ENCODE results near the gene LARP1B. TPM values are rescaled to one million over a fixed set of nuclear protein-coding genes. Genes with fewer than 3 reads are reported as not detected.

LARP1B gene
- total RNA-seq, 1 experiment from 2014 or later, result 42.9 TPM

DNA sequence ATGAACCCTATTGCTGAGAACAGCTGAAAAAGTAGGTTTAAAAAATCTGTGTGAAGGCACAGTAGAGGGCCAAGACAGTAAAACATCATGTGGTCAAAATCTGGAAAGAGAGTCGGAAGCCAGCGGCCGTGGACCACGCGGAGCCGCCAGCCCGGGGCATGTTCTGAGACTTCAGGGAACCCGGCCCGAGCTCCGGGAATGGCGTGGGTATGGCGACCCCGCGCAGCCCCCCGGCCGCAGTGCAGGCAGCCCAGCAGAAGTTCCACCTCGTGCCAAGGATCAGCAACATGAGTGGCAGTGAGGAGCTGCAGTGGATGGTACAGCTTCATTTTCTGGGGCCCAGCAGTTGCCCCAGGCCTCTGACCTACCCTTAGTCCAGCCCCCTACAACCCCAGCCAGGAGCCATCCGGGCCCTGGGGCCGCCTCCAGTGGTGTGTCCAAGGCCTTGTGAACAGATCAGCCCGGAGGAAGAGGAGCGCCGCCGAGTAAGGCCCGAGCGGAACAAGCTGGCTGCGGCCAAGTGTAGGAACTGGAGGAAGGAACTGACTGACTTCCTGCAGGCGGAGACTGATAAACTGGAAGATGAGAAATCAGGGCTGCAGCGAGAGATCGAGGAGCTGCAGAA lies 94.2 kb downstream of the LARP1B start:
- WGBS (ENCODE audit: extremely low coverage, insufficient read length, low lambda C conversion rate), result no CpG with 5 or more reads among the region's 29 CpGs
- Histone ChIP-seq H2BK15ac (ENCODE audit: low read depth, low read length) (no peak overlapping the region), H3K4ac (ENCODE audit: low read depth, low read length) (no peak overlapping the region), H2BK120ac (ENCODE audit: low read depth, low read length, poor library complexity, severe bottlenecking) (no peak overlapping the region), H2BK20ac (ENCODE audit: low read depth, low read length, poor library complexity, severe bottlenecking) (no peak overlapping the region), H3K9me3 (ENCODE audit: control insufficient read depth, low read depth, low read length) (no peaks in the 10 kb centered on the region), H2AK5ac (ENCODE audit: insufficient read length, low read length) (no peak overlapping the region), H3K4me2 (ENCODE audit: insufficient read depth, insufficient read length, low read length) (no peak overlapping the region), H3K27me3 (ENCODE audit: insufficient read depth, low read length) (no peaks in the 10 kb centered on the region), H2BK5ac (ENCODE audit: insufficient read length, low read length) (no peak overlapping the region), H2AFZ (ENCODE audit: low read length) (no peak overlapping the region), H2BK12ac (ENCODE audit: insufficient read length, low read depth, low read length) (no peak overlapping the region), H4K8ac (replicated peaks; ENCODE audit: insufficient read length, low read depth, low read length) (no peak overlapping the region), H3K18ac (ENCODE audit: insufficient read length, low read depth, low read length) (no peak overlapping the region), H4K91ac (ENCODE audit: insufficient read length, low read depth, low read length) (no peak overlapping the region), H3K9ac (ENCODE audit: extremely low read depth, insufficient read length, low read length) (no peak overlapping the region), H3T11ph (ENCODE audit: low read length) (no peak overlapping the region), H3K4me1 (ENCODE audit: insufficient read depth, low read length) (no peaks in the 10 kb centered on the region), H3K56ac (ENCODE audit: insufficient read length, low read depth, low read length) (no peak overlapping the region), H3K23ac (ENCODE audit: insufficient read length, low read depth, low read length) (no peak overlapping the region), H3K79me2 (ENCODE audit: insufficient read depth, low read length) (no peaks in the 10 kb centered on the region), H3K79me1 (ENCODE audit: insufficient read depth, low read depth, low read length, poor library complexity, severe bottlenecking) (no peaks in the 10 kb centered on the region), H3K23me2 (ENCODE audit: insufficient read length, low read depth, low read length, poor library complexity, severe bottlenecking) (no peaks in the 10 kb centered on the region), H4K5ac (ENCODE audit: insufficient read length, low read depth, low read length) (no peak overlapping the region), H3K27ac (ENCODE audit: insufficient read length, low read depth, low read length) (no peak overlapping the region), H4K20me1 (ENCODE audit: control insufficient read depth, insufficient read depth, insufficient read length) (no peaks in the 10 kb centered on the region), H3K14ac (ENCODE audit: insufficient read depth, low read length) (no peak overlapping the region)
- Mint-ChIP-seq H3K4me3 (no peak overlapping the region), H3K27ac (no peak overlapping the region), H3K36me3 (ENCODE audit: insufficient read depth in 1 of 3, low read depth in 3 of 3) (peaks cover 15 to 26% (median 20%) of the 10 kb centered on the region in 3 experiments), H3K27me3 (ENCODE audit: low read depth) (no peaks in the 10 kb centered on the region), H3K9me3 (peaks cover 3 to 4% of the 10 kb centered on the region in 2 experiments; a peak in 3 of 5 replicates), H3K4me1 (no peaks in the 10 kb centered on the region)
- DNase-seq, result no peak
- TF ChIP-seq, protein P1, sequence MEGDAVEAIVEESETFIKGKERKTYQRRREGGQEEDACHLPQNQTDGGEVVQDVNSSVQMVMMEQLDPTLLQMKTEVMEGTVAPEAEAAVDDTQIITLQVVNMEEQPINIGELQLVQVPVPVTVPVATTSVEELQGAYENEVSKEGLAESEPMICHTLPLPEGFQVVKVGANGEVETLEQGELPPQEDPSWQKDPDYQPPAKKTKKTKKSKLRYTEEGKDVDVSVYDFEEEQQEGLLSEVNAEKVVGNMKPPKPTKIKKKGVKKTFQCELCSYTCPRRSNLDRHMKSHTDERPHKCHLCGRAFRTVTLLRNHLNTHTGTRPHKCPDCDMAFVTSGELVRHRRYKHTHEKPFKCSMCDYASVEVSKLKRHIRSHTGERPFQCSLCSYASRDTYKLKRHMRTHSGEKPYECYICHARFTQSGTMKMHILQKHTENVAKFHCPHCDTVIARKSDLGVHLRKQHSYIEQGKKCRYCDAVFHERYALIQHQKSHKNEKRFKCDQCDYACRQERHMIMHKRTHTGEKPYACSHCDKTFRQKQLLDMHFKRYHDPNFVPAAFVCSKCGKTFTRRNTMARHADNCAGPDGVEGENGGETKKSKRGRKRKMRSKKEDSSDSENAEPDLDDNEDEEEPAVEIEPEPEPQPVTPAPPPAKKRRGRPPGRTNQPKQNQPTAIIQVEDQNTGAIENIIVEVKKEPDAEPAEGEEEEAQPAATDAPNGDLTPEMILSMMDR (conservative IDR thresholded peaks at IDR 0.05), result no peak

Data from H9 (cell line).